HepG2 (cell line): ENCODE data around the gene CCDC150. TPM values are rescaled to one million over a fixed set of nuclear protein-coding genes. Genes with fewer than 3 reads are reported as not detected.
"Not testable (repeated sequence)": the region's sequence is repeated elsewhere in the genome, so short reads cannot be mapped to it uniquely, and the experiment has no call there.

ENCODE experiments used
- ATAC-seq: fragments of 200-7000 bp; cut with Tn5 transposase; 3 replicates; pipeline ENCODE4 v1.9.1; 2020; ENCODE audit warnings: mild to moderate bottlenecking, moderate library complexity
- BruUV-seq: library from RNA; stranded (reverse); fragments of 400-500 nt; replicated peaks from 2 replicates; lab custom pipeline; 2021; lab: Mats Ljungman, UMichigan
- CTCF ChIA-PET: fragments of 300-600 bp; formaldehyde crosslinking; extraction: SDS; loops from one replicate; lab custom pipeline; 2021; ENCODE audit warnings: low total read pairs, inconsistent platforms, low intra/inter-chr PET ratio; lab: Yijun Ruan, JAX
- POLR2A ChIA-PET: fragments of 350-600 bp; sonication (Branson Sonifier 250); formaldehyde crosslinking; loops from one replicate; lab custom pipeline; 2020; ENCODE audit warnings: antibody characterized with exemption, inconsistent platforms; lab: Yijun Ruan, JAX
- DNase-seq: peaks from one replicate; pipeline ENCODE4 v3.0.0-alpha.2; 2015; ENCODE audit warnings: low spot score
- FAIRE-seq: peaks from 3 replicates; lab custom pipeline; 2011; peaks lifted over from hg19 to GRCh38; lab: Jason Lieb, UNC
- H2AFZ ChIP-seq: one replicate; pipeline ENCODE4 v1.6.1; 2011; ENCODE audit warnings: low read length, inconsistent platforms
- H3K27ac ChIP-seq: fragments of 300-600 bp; 3 replicates; pipeline ENCODE4 v1.8.0; 2011; ENCODE audit warnings: mixed run types, mild to moderate bottlenecking, mixed read lengths, low read length, inconsistent platforms; ENCODE audit not compliant: insufficient read depth; ENCODE audit errors: extremely low read length
- H3K27me3 ChIP-seq, 2 experiments: fragments of 200-600 bp in 1 of 2; 2 replicates in 1 of 2; 3 replicates in 1 of 2; pipeline versions ENCODE4 v1.6.0 to v1.8.0; 2011; ENCODE audit warnings: low read length in 2 of 2, mild to moderate bottlenecking in 2 of 2, moderate library complexity in 2 of 2, inconsistent platforms in 1 of 2; ENCODE audit not compliant: insufficient read depth in 2 of 2, control insufficient read depth in 1 of 2
- H3K36me3 ChIP-seq, 2 experiments: fragments of 200-600 bp in 1 of 2; replicated peaks in 1 of 2; 2 replicates in 1 of 2; 3 replicates in 1 of 2; pipeline versions ENCODE4 v1.5.1 to v1.8.0; 2011; ENCODE audit warnings: low read length in 2 of 2, inconsistent platforms in 1 of 2; ENCODE audit not compliant: insufficient read depth in 2 of 2, control insufficient read depth in 1 of 2
- H3K4me1 ChIP-seq: 2 replicates; pipeline ENCODE4 v1.5.1; 2012; ENCODE audit warnings: low read length, inconsistent platforms; ENCODE audit not compliant: insufficient read depth
- H3K4me2 ChIP-seq: 2 replicates; pipeline ENCODE4 v1.6.0; 2011; ENCODE audit warnings: low read depth, low read length, inconsistent platforms
- H3K4me3 ChIP-seq, 3 experiments: fragments of 200-600 bp in 1 of 3; sonication (generic), shearing (Covaris generic) in 1 of 3; replicated peaks in 1 of 3; 2 replicates each; pipeline ENCODE4 v1.5.1; 2011 to 2016; ENCODE audit warnings: low read length in 3 of 3, inconsistent platforms in 2 of 3, low read depth in 2 of 3, mild to moderate bottlenecking in 2 of 3, control low read depth in 1 of 3, mixed read lengths in 1 of 3; ENCODE audit not compliant: insufficient read depth in 1 of 3
- H3K79me2 ChIP-seq: one replicate; pipeline ENCODE4 v1.6.1; 2011; ENCODE audit warnings: low read length, inconsistent platforms; ENCODE audit not compliant: insufficient read depth
- H3K9ac ChIP-seq: 2 replicates; pipeline ENCODE4 v1.6.0; 2011; ENCODE audit warnings: mild to moderate bottlenecking, low read depth, low read length, inconsistent platforms; ENCODE audit not compliant: insufficient read depth
- H3K9me3 ChIP-seq: 2 replicates; pipeline ENCODE4 v1.5.1; 2012; ENCODE audit warnings: mild to moderate bottlenecking, low read length
- H4K20me1 ChIP-seq: 2 replicates; pipeline ENCODE4 v1.6.0; 2011; ENCODE audit warnings: inconsistent platforms, mild to moderate bottlenecking, low read length, moderate library complexity; ENCODE audit not compliant: insufficient read depth
- CEBPB ChIP-seq: IDR thresholded peaks from 2 replicates; pipeline ENCODE4 v1.6.1; 2011; ENCODE audit warnings: low read depth, low read length, improper control_type of control experiment, borderline replicate concordance
- CEBPG ChIP-seq: IDR thresholded peaks from 2 replicates; pipeline ENCODE4 v1.6.1; 2016
- FIP1L1 ChIP-seq: fragments of 200-400 bp; formaldehyde crosslinking; IDR thresholded peaks from 2 replicates; pipeline ENCODE4 v1.6.1; 2018; ENCODE audit warnings: low read depth, mild to moderate bottlenecking, low read length, moderate library complexity, borderline replicate concordance; ENCODE audit not compliant: insufficient read depth
- FOSL2 ChIP-seq: sonication (generic); formaldehyde crosslinking; IDR thresholded peaks from 2 replicates; pipeline ENCODE4 v1.4.0; 2020; ENCODE audit warnings: missing genetic modification reagents
- HIC2 ChIP-seq: sonication (generic); formaldehyde crosslinking; IDR thresholded peaks from 2 replicates; pipeline ENCODE4 v1.9.0; 2022; ENCODE audit warnings: low read depth, missing genetic modification reagents
- MTF2 ChIP-seq: sonication (generic); formaldehyde crosslinking; IDR thresholded peaks from 2 replicates; pipeline ENCODE4 v1.5.0; 2020; ENCODE audit warnings: missing genetic modification reagents, borderline replicate concordance
- TEAD3 ChIP-seq: optimal IDR thresholded peaks from 2 replicates; pipeline ENCODE3; 2016; ENCODE audit warnings: borderline replicate concordance
- ZBTB42 ChIP-seq: sonication (generic); formaldehyde crosslinking; IDR thresholded peaks from 2 replicates; pipeline ENCODE4 v1.5.0; 2020; ENCODE audit warnings: mild to moderate bottlenecking, missing genetic modification reagents
- ZEB1 ChIP-seq: IDR thresholded peaks from 2 replicates; pipeline ENCODE4 v1.6.1; 2012; ENCODE audit warnings: mild to moderate bottlenecking, low read depth, inconsistent platforms; ENCODE audit not compliant: insufficient replicate concordance
- ZNF274 ChIP-seq: sonication (generic); formaldehyde crosslinking; IDR thresholded peaks from 2 replicates; pipeline ENCODE4 v1.5.1; 2020; ENCODE audit warnings: mild to moderate bottlenecking, missing genetic modification reagents
- ZNF362 ChIP-seq: sonication (generic); formaldehyde crosslinking; IDR thresholded peaks from 2 replicates; pipeline ENCODE4 v1.4.0; 2020; ENCODE audit warnings: missing genetic modification reagents, mild to moderate bottlenecking, borderline replicate concordance
- ZNF569 ChIP-seq: sonication (generic); formaldehyde crosslinking; IDR thresholded peaks from 2 replicates; pipeline ENCODE4 v1.5.0; 2020; ENCODE audit warnings: mild to moderate bottlenecking, missing genetic modification reagents, moderate library complexity, borderline replicate concordance
- WGBS: methylation state at CpG from one replicate; pipeline ENCODE4 v1.1.6; 2017; ENCODE audit warnings: low lambda C conversion rate; 5-methylcytosine and 5-hydroxymethylcytosine counted together
- in situ Hi-C: cut with HindIII; loops from 2 replicates; pipeline ENCODE4 v1.10.0; 2017; ENCODE audit warnings: low pct_unique_long_range_greater_than_20kb; ENCODE audit not compliant: extremely low pct_ligation_motif_present
- intact Hi-C: fragments of 100-400 bp; cut with micrococcal nuclease; formaldehyde crosslinking; loops from one replicate; pipeline ENCODE4 v1.10.0; 2022; ENCODE audit not compliant: unreplicated experiment
- polyA plus RNA-seq, 8 experiments: library from polyadenylated mRNA; depleted of rRNA in 3 of 8; stranded (reverse) in 7 of 8; unstranded in 1 of 8; fragments of >200 nt; fragmentation: Illumina TruSeq in 4 of 8; extraction: Trizol in 4 of 8; gene quantifications; 2 replicates each; pipeline versions ENCODE4 v1.2.1 to v1.2.3, GENCODE V29; 2011 to 2016; ENCODE audit warnings: low read depth in 4 of 8, missing spikeins in 1 of 8, mixed read lengths in 1 of 8; ENCODE audit not compliant: insufficient read depth in 1 of 8
- total RNA-seq, 5 experiments: library from RNA; depleted of rRNA; stranded (reverse); fragments of >200 nt; fragmentation: Illumina TruSeq; extraction: Trizol; gene quantifications; 2 replicates each; pipeline ENCODE4 v1.2.3, GENCODE V29; 2016; ENCODE audit warnings: low read depth in 1 of 5

Gene CCDC150
- total and polyA plus RNA-seq, 2 of the 13 experiments (the other 11 are each of a cell fraction or from before 2014, with no cell fraction given), result 14.9 to 32.6 TPM

DNA sequence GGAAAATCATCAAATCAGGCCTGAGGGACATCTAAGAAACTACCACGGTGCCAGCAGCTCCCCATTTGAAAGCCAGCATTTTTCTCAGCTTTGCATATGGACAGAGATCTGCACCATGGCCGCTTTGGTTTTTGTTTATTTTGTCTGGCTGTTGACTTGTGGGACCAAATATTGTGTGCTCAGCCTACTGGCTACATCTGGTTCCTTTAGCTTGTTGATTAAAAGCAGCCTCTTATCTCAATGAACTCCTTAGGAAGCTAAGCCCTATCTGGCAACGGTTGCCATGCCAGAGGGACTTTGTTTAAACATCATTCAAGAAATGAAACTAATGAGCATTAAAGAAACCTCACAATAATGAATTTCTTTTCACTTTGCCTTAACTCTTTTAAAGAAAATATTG is 32.4 kb upstream of the CCDC150 start:
- no peak for TF ChIP-seq ZNF569 (CRISPR knock-in tag)
- TF ChIP-seq HIC2 (CRISPR knock-in tag), result no peak
- no peak for TF ChIP-seq MTF2 (CRISPR knock-in tag)
- TF ChIP-seq ZNF274, result no peak
- TF ChIP-seq ZBTB42 (CRISPR knock-in tag), result no peak
- TF ChIP-seq FIP1L1, result no peak
- no peak for TF ChIP-seq ZEB1
- FAIRE-seq (no peak), ATAC-seq (no peak), DNase-seq (no peak)
- Histone ChIP-seq H3K4me2 (no peak overlapping the region), H3K79me2 (no peaks in the 10 kb centered on the region), H3K27ac (no peak overlapping the region), H2AFZ (no peak overlapping the region), H3K9ac (no peak overlapping the region), H3K36me3 (no peaks in the 10 kb centered on the region), H4K20me1 (no peaks in the 10 kb centered on the region), H3K4me1 (0 out of 2 replicates have a peak, but pooled peaks cover under 1% of the 10 kb centered on the region), H3K27me3 (no peaks in the 10 kb centered on the region), H3K9me3 (no peaks in the 10 kb centered on the region), H3K4me3 (no peak overlapping the region)
- BruUV-seq, result no TSS peak
- 4% methylated on average over 3 of the region's 3 CpGs for WGBS
- in situ Hi-C loops (no loop called here), intact Hi-C loops (no loop called here)
- CTCF ChIA-PET, result no interaction called here
- POLR2A ChIA-PET, result no interaction called here

- TF ChIP-seq ZNF362 (peak; percentile 45; the same call in 1 of the 2 replicates), TEAD3 (CRISPR knock-in tag) (peak; percentile 89), CEBPB (peak; percentile 49; the same call in 1 of the 2 replicates), CEBPG (CRISPR knock-in tag) (peak; percentile 57), FOSL2 (peak; percentile 77)
- TF ChIP-seq, all 625 proteins: peak for 5; not testable (repeated sequence) for 620
- H3K36me3 ChIP-seq, H4K20me1 ChIP-seq, H3K9ac ChIP-seq, DNase-seq, FAIRE-seq, H3K27ac ChIP-seq, POLR2A ChIA-PET, H3K27me3 ChIP-seq, H3K79me2 ChIP-seq, H2AFZ ChIP-seq, H3K4me2 ChIP-seq, intact Hi-C loops, H3K4me1 ChIP-seq, H3K9me3 ChIP-seq, BruUV-seq, H3K4me3 ChIP-seq, CTCF ChIA-PET, in situ Hi-C loops, ATAC-seq: not testable (repeated sequence)
- WGBS, result 2% methylated on average over 5 of the region's 5 CpGs
Observed at GRCh38 chr2:196607896-196608295, 31.6 kb upstream of the CCDC150 start.
